Esophagus squamous epithelium (tissue), 4 donors: Measurements from ENCODE around the gene NCKAP1.

ENCODE experiments used
- CTCF ChIP-seq, 6 experiments: fragments of 450-650 bp in 4 of 6; fragments of 200-600 bp in 2 of 6; sonication (generic) in 2 of 6; IDR thresholded peaks; one replicate each; pipeline ENCODE4 v1.5.1; 2016 to 2019; ENCODE audit warnings: antibody characterized with exemption in 6 of 6, mild to moderate bottlenecking in 4 of 6, moderate library complexity in 4 of 6
- POLR2A ChIP-seq, 4 donors: fragments of 450-650 bp; IDR thresholded peaks; one replicate each; pipeline ENCODE4 v1.6.1; 2017; ENCODE audit warnings: antibody characterized with exemption in 4 of 4, mild to moderate bottlenecking in 4 of 4, moderate library complexity in 3 of 4

- no peak for TF ChIP-seq CTCF (IDR thresholded peaks at IDR 0.05)
- no peak for TF ChIP-seq POLR2A (IDR thresholded peaks at IDR 0.05)
Observed at GRCh38 chr2:182942756-182943155, 95.5 kb downstream of the NCKAP1 start.
